KMS-11 (cell line): ENCODE measurements around the gene SP6.
A peak's percentile ranks its signal among the peaks of the same experiment; 100 is the strongest.

Experiments used
- H2AFZ ChIP-seq: fragments of 200-600 bp; sonication (generic); 2 replicates; pipeline ENCODE4 v1.6.1; 2016; ENCODE audit warnings: antibody characterized with exemption, mixed run types, low read depth
- H3K27ac ChIP-seq: fragments of 200-600 bp; sonication (generic); 2 replicates; pipeline ENCODE4 v1.6.1; 2016; ENCODE audit warnings: mild to moderate bottlenecking, mixed run types
- H3K27me3 ChIP-seq: fragments of 200-600 bp; sonication (generic); 2 replicates; pipeline ENCODE4 v1.6.1; 2017; ENCODE audit warnings: mild to moderate bottlenecking, low read depth, mixed run types, moderate library complexity; ENCODE audit not compliant: insufficient read depth
- H3K36me3 ChIP-seq: fragments of 200-600 bp; sonication (generic); 2 replicates; pipeline ENCODE4 v1.6.1; 2017; ENCODE audit warnings: mild to moderate bottlenecking, mixed run types; ENCODE audit not compliant: insufficient read depth
- H3K4me1 ChIP-seq: fragments of 200-600 bp; sonication (generic); 2 replicates; pipeline ENCODE4 v1.6.1; 2016; ENCODE audit warnings: mild to moderate bottlenecking, low read depth, mixed run types; ENCODE audit not compliant: poor library complexity, severe bottlenecking
- H3K4me2 ChIP-seq: fragments of 200-600 bp; sonication (generic); 2 replicates; pipeline ENCODE4 v1.7.0; 2016; ENCODE audit warnings: mild to moderate bottlenecking, mixed run types
- H3K4me3 ChIP-seq: fragments of 200-600 bp; sonication (generic); IDR thresholded peaks from 2 replicates; pipeline ENCODE4 v1.6.1; 2017; ENCODE audit warnings: low read depth, low read length, mixed read lengths; ENCODE audit not compliant: insufficient read depth
- H3K79me2 ChIP-seq: fragments of 200-600 bp; sonication (generic); 2 replicates; pipeline ENCODE4 v1.6.1; 2016; ENCODE audit warnings: low read depth, mixed run types; ENCODE audit not compliant: insufficient read depth
- H3K9ac ChIP-seq: fragments of 200-600 bp; sonication (generic); 2 replicates; pipeline ENCODE4 v1.6.1; 2016; ENCODE audit warnings: mild to moderate bottlenecking, mixed run types
- H4K20me1 ChIP-seq: fragments of 200-600 bp; sonication (generic); 2 replicates; pipeline ENCODE4 v1.6.1; 2016; ENCODE audit warnings: mild to moderate bottlenecking, mixed run types; ENCODE audit not compliant: insufficient read depth
- TF ChIP-seq, protein P1 (sequence below): fragments of 200-600 bp; sonication (generic); conservative IDR thresholded peaks from 2 replicates; pipeline ENCODE4 v1.6.1; 2017; ENCODE audit warnings: low read depth, mild to moderate bottlenecking, antibody characterized with exemption, low read length, moderate library complexity, mixed read lengths

The SP6 gene

GRCh38 chr17:47822785-47823184 lies 28.2 kb downstream of the SP6 start:
- Histone ChIP-seq H3K36me3 (no peaks in the 10 kb centered on the region; the same call in 1 of the 2 replicates), H3K4me2 (peak overlapping the region; percentile 72; the same call in 1 of the 2 replicates), H2AFZ (no peak overlapping the region), H3K27me3 (no peaks in the 10 kb centered on the region), H3K79me2 (0 out of 2 replicates have a peak, but pooled peaks cover 2% of the 10 kb centered on the region), H3K4me1 (peaks cover 23% of the 10 kb centered on the region), H3K27ac (peak overlapping the region; percentile 39; the same call in 1 of the 2 replicates), H4K20me1 (no peaks in the 10 kb centered on the region), H3K4me3 (no peak overlapping the region), H3K9ac (0 out of 2 replicates have a peak overlapping the region, but pooled peaks have one; percentile 45)
- TF ChIP-seq, protein P1, sequence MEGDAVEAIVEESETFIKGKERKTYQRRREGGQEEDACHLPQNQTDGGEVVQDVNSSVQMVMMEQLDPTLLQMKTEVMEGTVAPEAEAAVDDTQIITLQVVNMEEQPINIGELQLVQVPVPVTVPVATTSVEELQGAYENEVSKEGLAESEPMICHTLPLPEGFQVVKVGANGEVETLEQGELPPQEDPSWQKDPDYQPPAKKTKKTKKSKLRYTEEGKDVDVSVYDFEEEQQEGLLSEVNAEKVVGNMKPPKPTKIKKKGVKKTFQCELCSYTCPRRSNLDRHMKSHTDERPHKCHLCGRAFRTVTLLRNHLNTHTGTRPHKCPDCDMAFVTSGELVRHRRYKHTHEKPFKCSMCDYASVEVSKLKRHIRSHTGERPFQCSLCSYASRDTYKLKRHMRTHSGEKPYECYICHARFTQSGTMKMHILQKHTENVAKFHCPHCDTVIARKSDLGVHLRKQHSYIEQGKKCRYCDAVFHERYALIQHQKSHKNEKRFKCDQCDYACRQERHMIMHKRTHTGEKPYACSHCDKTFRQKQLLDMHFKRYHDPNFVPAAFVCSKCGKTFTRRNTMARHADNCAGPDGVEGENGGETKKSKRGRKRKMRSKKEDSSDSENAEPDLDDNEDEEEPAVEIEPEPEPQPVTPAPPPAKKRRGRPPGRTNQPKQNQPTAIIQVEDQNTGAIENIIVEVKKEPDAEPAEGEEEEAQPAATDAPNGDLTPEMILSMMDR: no peak

GRCh38 chr17:47821424-47822391 lies 29.3 kb downstream of the SP6 start, which contains the start of gene OSBPL7:
TSS of gene OSBPL7 (minus strand) at chr17:47821794. CDS start at chr17:47820278, 1,516 bp downstream.
- Histone ChIP-seq H3K4me2 (peak within 1 kb of the TSS; percentile 72), H4K20me1 (no peaks in the 10 kb centered on the region), H3K27ac (peak within 1 kb of the TSS; percentile 39; the same call in 1 of the 2 replicates), H2AFZ (peak within 1 kb of the TSS; percentile 62; the same call in 1 of the 2 replicates), H3K36me3 (no peaks in the 10 kb centered on the region; the same call in 1 of the 2 replicates), H3K9ac (peak within 1 kb of the TSS; percentile 45; the same call in 1 of the 2 replicates), H3K4me3 (no peak within 1 kb of the TSS), H3K27me3 (no peaks in the 10 kb centered on the region), H3K4me1 (peaks cover 23% of the 10 kb centered on the region), H3K79me2 (no peaks in the 10 kb centered on the region)
- TF ChIP-seq, protein P1: no peak

GRCh38 chr17:47821031-47821423 lies 29.9 kb downstream of the SP6 start:
- H3K27me3 ChIP-seq: no peaks in the 10 kb centered on the region
- peak overlapping the region; percentile 62; the same call in 1 of the 2 replicates for H2AFZ ChIP-seq
- H4K20me1 ChIP-seq: no peaks in the 10 kb centered on the region
- no peak overlapping the region for H3K4me3 ChIP-seq
- H3K36me3 ChIP-seq: no peaks in the 10 kb centered on the region; the same call in 1 of the 2 replicates
- H3K79me2 ChIP-seq: no peaks in the 10 kb centered on the region
- TF ChIP-seq, protein P1: no peak
- H3K4me2 ChIP-seq: peak overlapping the region; percentile 72
- peak overlapping the region; percentile 45; the same call in 1 of the 2 replicates for H3K9ac ChIP-seq
- H3K4me1 ChIP-seq: peaks cover 23% of the 10 kb centered on the region
- no peak overlapping the region for H3K27ac ChIP-seq

- Histone ChIP-seq H3K27me3 (no peaks in the 10 kb centered on the region), H3K4me3 (no peak overlapping the region), H2AFZ (no peak overlapping the region), H3K79me2 (no peaks in the 10 kb centered on the region), H3K36me3 (no peaks in the 10 kb centered on the region), H3K27ac (no peak overlapping the region), H3K4me2 (peak overlapping the region; percentile 72), H4K20me1 (no peaks in the 10 kb centered on the region), H3K4me1 (peaks cover 23% of the 10 kb centered on the region), H3K9ac (no peak overlapping the region)
- TF ChIP-seq, protein P1: no peak
Measured at GRCh38 chr17:47820033-47820789, 30.8 kb downstream of the SP6 start.
